Large intestine (tissue), 3 donors: ENCODE data around the gene KIF21A. TPM values are rescaled to one million over a fixed set of nuclear protein-coding genes. Genes with fewer than 3 reads are reported as not detected.

Experiments used
- DNase-seq, 2 donors: peaks; one replicate each; pipeline versions ENCODE4 v3.0.0 to v3.0.0-alpha.2; 2013
- H3K27ac ChIP-seq: one replicate; pipeline ENCODE4 v1.5.1; 2013; ENCODE audit warnings: low read length
- H3K27me3 ChIP-seq: 2 replicates; pipeline ENCODE4 v1.6.1; 2013; ENCODE audit warnings: low read length; ENCODE audit not compliant: control insufficient read depth, insufficient read depth
- H3K36me3 ChIP-seq: 2 replicates; pipeline ENCODE4 v1.6.1; 2013; ENCODE audit warnings: low read length; ENCODE audit not compliant: control insufficient read depth, insufficient read depth
- H3K4me1 ChIP-seq: one replicate; pipeline ENCODE4 v1.6.1; 2013; ENCODE audit warnings: low read length; ENCODE audit not compliant: control insufficient read depth, insufficient read depth
- H3K4me3 ChIP-seq: one replicate; pipeline ENCODE4 v1.5.1; 2013; ENCODE audit warnings: low read length
- H3K9me3 ChIP-seq: one replicate; pipeline ENCODE4 v1.6.1; 2013; ENCODE audit warnings: mild to moderate bottlenecking, low read depth, low read length, moderate library complexity; ENCODE audit not compliant: control insufficient read depth
- WGBS: methylation state at CpG from one replicate; pipeline ENCODE4 v1.1.5; 2013; ENCODE audit warnings: low lambda C conversion rate; ENCODE audit not compliant: insufficient coverage; 5-methylcytosine and 5-hydroxymethylcytosine counted together
- polyA plus RNA-seq: library from polyadenylated mRNA; unstranded; fragments of 120-200 nt; gene quantifications from one replicate; pipeline ENCODE4 v1.2.1, GENCODE V29; 2013

Gene KIF21A
- polyA plus RNA-seq, 1 donor, result 35.5 TPM

DNA sequence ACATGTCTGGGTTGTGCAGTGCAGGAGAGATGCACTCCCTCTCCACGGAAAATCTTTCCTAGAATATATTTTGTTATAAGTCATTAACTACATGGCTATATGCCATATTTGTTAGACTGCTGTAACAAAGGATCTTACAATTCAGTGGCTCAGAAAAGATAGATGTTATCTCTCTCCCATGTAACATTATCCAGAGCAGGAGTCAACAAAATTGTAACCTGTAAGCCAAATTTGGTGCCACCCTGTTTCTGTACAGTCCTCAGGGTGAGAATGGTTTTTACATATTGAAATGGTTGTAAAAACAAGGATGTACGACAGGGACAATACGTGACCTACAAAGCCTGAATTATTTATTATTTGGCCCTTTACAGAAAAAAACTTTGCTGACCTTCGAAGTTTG lies 155.5 kb downstream of the KIF21A start:
- no peak overlapping the region for H3K27ac ChIP-seq
- no peak for DNase-seq
- H3K36me3 ChIP-seq, result no peaks in the 10 kb centered on the region
- H3K9me3 ChIP-seq, result no peaks in the 10 kb centered on the region
- WGBS, result no CpG with 5 or more reads among the region's 4 CpGs
- no peak overlapping the region for H3K4me3 ChIP-seq
- no peaks in the 10 kb centered on the region for H3K27me3 ChIP-seq
- no peaks in the 10 kb centered on the region for H3K4me1 ChIP-seq

DNA sequence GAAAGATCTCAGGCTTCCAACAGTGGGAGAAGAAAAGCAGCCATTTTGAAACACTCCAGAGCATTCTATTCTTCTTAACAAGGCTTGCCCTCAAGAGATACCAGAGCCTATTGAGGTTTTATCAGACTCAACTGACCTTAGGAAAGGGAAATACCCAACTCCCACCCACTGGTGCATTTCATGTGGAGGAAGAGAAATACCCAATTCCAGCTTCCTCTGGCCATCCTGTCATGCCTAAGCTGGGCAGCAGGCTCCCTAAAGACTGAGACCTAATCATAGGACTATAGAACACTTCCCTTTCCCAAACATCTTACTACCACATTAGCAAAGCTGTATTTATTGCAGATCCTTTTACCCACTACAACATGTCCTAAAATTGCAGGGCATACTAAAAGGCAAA lies 164.5 kb downstream of the KIF21A start:
- Histone ChIP-seq H3K27ac (no peak overlapping the region), H3K4me3 (no peak overlapping the region), H3K27me3 (no peaks in the 10 kb centered on the region), H3K36me3 (no peaks in the 10 kb centered on the region), H3K4me1 (no peaks in the 10 kb centered on the region), H3K9me3 (no peaks in the 10 kb centered on the region)
- no peak for DNase-seq

DNA sequence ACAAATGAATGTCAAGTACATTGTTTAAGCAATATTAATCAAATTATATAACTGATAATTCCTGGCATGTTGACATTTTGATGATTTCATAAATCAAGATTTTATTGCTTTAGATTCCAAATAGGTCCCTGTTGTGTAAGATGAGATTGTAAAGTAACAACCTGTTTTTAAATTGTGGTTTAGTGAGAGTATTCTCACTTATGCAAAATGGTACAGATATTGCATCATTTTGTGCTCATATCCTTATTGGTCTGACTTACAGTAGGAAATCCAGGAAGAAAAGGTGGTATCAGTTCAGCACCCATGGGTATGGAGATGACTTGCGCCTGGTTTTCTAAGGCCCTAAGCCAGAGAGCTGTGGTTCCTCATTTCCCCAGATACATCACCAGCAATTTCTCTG lies 165.5 kb downstream of the KIF21A start:
- Histone ChIP-seq H3K36me3 (no peaks in the 10 kb centered on the region), H3K9me3 (no peaks in the 10 kb centered on the region), H3K27me3 (no peaks in the 10 kb centered on the region), H3K27ac (no peak overlapping the region), H3K4me3 (no peak overlapping the region), H3K4me1 (no peaks in the 10 kb centered on the region)
- no CpG with 5 or more reads among the region's 1 CpG for WGBS
- no peak for DNase-seq

DNA sequence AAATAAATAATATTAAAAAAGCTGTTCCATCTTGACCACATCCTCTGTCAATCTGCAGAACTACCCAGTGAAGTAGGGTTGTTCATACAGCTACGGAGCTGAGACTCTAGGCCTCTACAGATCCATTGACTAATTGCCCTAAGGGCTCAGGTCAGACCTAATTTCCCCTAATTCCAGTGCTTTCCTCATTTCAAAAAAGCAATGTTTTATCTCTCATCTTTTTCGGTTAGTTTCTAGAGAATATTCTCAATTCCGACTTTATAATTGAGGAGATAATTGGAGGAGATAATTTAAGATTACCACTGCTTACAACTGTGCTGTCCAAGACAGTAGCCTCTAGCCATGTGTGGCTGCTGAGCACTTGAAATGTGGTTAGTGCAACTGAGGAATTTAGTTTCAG lies 167.1 kb downstream of the KIF21A start:
- WGBS, result 86% methylated on average over 3 of the region's 3 CpGs

DNA sequence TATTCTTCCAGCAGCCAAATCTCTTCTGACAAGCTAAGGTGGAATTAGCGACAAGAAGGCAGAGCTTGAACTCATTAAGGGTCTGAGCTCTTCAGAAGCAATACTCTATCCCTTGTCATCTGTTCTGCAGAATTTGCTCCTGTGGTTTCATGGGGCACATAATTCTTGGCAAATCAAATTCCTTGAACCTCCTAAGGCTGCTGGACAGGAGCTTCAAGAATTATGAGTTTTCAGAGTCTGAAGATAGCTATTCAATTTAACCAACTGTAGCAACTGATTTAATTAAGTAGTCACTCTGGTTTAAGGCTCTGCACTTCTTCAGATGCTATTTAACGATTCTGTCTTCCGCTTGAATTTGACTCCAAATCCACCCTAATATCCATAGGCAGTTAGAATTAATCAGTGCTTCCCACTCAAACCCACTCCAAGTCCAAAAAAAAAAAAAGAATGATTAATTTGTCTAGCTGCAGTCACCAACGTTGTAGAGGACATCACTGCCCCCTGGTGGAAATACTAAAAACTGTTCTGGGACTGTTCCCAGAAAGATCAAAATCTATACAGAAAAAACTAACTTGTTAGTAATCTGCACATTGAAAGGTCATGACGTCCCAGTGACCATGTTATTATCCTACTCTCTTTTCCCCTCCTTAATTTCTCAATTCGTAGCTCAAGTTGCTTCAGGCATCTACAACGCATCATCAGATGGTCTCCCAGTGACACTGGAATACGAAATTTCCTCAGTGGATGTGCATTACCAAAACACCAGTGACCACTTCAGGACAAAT lies 169.9 kb downstream of the KIF21A start:
- Histone ChIP-seq H3K27me3 (no peaks in the 10 kb centered on the region), H3K27ac (no peak overlapping the region), H3K4me1 (no peaks in the 10 kb centered on the region), H3K36me3 (no peaks in the 10 kb centered on the region), H3K9me3 (no peaks in the 10 kb centered on the region), H3K4me3 (no peak overlapping the region)
- 0% methylated on average over 1 of the region's 8 CpGs for WGBS
- DNase-seq, result no peak

More for the DNA sequence above, 167.1 kb downstream of the KIF21A start:
- H3K27ac ChIP-seq, result no peak overlapping the region
- no peaks in the 10 kb centered on the region for H3K36me3 ChIP-seq
- H3K4me3 ChIP-seq, result no peak overlapping the region
- H3K27me3 ChIP-seq, result no peaks in the 10 kb centered on the region
- no peak for DNase-seq
- H3K9me3 ChIP-seq, result no peaks in the 10 kb centered on the region
- no peaks in the 10 kb centered on the region for H3K4me1 ChIP-seq

DNA sequence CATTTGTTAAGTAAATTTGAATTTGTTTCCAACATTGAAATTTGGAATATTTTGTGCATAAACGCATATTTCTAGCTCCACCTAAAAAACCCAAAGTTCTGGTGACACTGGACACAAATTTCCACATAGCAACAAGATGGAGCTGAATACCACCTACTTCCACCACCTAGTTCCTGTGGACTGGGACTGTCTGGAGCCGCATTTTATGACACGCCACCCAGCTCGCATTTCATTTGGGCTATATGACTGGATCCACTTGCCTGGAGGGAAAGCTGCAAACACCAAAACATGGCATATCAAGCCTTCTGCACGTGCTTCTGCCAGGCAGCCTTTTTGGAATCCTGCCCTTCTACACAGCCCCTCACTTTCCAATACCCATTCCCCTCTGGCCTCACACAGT lies 173.4 kb downstream of the KIF21A start:
- no CpG with 5 or more reads among the region's 5 CpGs for WGBS
- Histone ChIP-seq H3K4me3 (no peak overlapping the region), H3K4me1 (no peaks in the 10 kb centered on the region), H3K36me3 (no peaks in the 10 kb centered on the region), H3K27me3 (no peaks in the 10 kb centered on the region), H3K27ac (no peak overlapping the region), H3K9me3 (no peaks in the 10 kb centered on the region)
- no peak for DNase-seq

DNA sequence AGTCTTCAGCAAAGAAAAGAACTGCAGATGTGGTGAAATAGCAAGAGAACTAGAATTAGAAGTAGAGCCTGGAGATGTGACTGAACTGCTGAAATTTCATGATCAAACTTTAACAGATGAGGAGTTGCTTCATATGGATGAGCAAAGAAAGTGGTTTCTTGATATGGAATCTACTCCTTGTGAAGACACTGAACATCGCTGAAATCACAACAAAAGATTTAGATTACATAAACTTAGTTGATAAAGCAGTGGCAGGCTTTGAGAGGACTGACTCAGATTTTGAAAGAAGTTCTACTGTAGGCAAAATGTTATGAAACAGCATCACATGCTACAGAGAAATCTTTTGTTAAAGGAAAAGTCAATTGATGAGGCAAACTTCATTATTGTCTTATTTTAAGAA lies 175.0 kb downstream of the KIF21A start:
- Histone ChIP-seq H3K4me3 (no peak overlapping the region), H3K4me1 (no peaks in the 10 kb centered on the region), H3K27ac (no peak overlapping the region), H3K27me3 (no peaks in the 10 kb centered on the region), H3K9me3 (no peaks in the 10 kb centered on the region), H3K36me3 (no peaks in the 10 kb centered on the region)
- no CpG with 5 or more reads among the region's 1 CpG for WGBS
- DNase-seq, result no peak

DNA sequence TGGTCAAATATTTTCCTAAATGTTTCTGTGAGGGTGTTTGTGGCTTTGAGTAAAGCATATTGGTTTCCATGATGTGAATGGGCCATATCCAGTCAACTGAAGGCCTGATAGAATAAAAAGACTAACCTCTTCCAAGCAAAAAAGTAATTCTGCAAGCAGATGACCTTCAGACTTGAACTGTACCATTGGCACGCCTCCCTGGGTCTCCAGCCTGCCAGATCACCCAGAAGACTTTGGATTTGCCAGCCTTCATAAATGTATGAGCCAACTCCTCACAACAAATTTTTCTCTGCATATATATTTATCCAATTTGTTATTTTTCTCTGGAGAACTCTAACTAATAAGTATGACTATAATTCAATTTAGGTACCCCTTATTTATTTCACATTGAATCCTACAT lies 190.3 kb downstream of the KIF21A start:
- Histone ChIP-seq H3K36me3 (no peaks in the 10 kb centered on the region), H3K4me3 (no peak overlapping the region), H3K27me3 (no peaks in the 10 kb centered on the region), H3K27ac (no peak overlapping the region), H3K9me3 (no peaks in the 10 kb centered on the region), H3K4me1 (no peaks in the 10 kb centered on the region)
- no peak for DNase-seq
- no CpG with 5 or more reads among the region's 1 CpG for whole genome bisulfite sequencing

Other genes with a start within 250 kb of the KIF21A start
- 0.67 TPM for gene ABCD2, start 176.7 kb upstream of the KIF21A start, polyA plus RNA-seq